Mesenteric fat pad (tissue), 1 donor: ENCODE results near the gene FBN1. TPM values are rescaled to one million over a fixed set of nuclear protein-coding genes. Genes with fewer than 3 reads are reported as not detected.

Experiments
- DNase-seq: peaks from one replicate; pipeline ENCODE4 v3.0.0-alpha.2; 2020; ENCODE audit warnings: low spot score
- total RNA-seq: library from RNA; stranded (reverse); fragmentation: NEBNext Ultra II Directional; extraction: Animal tissue kit (Norgen Biotek cat#: 25700); gene quantifications from one replicate; pipeline ENCODE4 v1.2.1, GENCODE V29; 2021
- donor health status: DM: yes; HTN: yes; CAD: no.

FBN1 gene
- total RNA-seq, 1 donor from 2014 or later, result 297 TPM

- DNase-seq, result no peak
Measured at GRCh38 chr15:48623456-48623855, 22.1 kb downstream of the FBN1 start.

DNA sequence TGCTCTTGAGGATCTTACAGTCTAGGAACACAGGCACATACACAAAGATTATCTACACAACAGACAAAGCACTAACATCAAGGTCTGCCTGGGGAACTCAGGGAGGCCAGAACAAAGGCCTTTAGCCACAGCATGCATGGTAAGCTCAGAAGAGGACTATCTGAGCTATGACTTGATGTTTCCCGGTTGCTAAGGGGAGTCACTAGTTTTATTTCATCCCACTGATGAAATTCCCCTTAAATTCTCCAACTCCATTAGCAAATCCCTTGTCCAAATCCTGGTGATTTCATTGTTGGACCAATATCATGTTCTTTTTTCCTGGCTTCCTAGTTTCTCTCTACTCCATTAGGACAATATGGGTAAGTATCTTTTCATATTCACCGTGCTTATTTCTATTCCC, 23.3 kb downstream of the FBN1 start:
- no peak for DNase-seq

- DNase-seq, result no peak
Measured at GRCh38 chr15:48619446-48619845, 26.1 kb downstream of the FBN1 start.

DNA sequence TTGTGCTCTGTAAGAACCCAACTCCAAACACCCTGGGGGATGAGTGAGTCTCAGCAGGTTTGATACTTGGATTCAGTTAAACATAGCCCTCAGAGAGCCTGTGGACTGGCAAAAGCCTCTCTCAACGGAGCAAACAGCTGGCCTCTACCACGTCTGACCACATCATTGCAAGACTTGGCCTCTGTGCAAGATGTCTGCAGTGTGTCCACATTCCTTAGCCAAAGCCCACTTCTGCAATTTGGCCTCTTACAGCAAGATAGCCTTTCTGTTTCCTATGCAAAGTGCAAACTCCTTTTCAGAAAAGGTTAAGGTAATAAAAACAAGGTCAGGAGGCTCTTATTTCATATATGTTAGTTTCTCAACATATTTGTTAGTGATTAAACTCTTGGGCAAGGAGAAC, 27.9 kb downstream of the FBN1 start:
- no peak for DNase-seq

DNA sequence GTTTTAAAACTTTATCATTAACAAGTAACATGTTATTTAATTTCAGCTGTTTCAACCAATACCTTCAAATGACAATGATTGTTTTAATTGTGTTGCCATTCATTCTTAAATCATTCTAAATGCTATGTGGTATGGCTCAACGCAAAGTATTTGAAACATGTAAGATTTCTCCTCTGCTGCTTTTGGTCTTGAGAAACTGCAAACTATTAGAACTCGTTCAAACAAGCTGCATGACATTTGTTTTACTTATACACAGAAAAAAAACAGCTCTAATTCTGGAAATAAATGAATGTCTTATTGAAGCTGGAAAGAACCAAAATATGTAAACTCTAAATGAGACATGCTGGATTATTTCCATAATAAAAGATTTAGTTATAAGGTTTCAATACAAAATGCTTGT, 29.3 kb downstream of the FBN1 start:
- DNase-seq, result no peak

DNA sequence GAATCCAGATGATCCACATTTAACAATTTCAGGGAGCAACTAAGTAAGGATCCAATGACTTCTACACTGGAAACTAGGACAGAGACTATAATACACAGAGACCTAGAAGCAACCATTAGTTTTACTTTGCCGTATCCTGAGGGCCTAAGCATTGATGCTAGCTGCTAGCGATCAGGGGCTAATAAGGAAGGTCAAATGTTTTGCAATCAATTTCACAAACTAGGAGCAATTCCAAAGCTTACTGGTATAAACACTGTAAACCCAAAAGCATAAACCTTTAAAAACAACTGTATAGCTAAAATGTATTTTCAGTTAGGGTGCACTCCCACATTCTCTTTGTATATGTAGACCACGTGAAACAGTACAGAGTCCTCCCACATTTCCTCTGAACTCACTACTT, 31.5 kb downstream of the FBN1 start:
- no peak for DNase-seq

GRCh38 chr15:48609486-48609885, 36.0 kb downstream of the FBN1 start:
- no peak for DNase-seq

DNA sequence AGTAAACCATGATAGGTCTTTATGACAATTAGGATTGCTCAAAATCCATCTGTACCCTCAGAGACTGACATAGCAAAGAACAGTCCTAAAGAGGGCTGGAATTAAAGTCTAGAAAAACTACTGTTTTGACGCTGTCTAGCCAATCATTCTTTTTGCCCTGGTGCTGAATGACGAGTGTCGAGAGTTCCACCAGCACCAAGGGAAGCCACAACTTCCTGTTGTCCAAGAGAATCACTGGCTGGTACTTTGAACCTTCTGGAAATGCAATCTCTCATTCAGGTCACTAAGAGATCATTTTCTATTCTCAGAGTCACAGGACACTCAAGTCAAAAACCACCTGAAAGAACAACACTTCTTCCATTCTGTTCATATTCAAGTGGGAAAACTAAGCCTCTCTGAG, 37.7 kb downstream of the FBN1 start:
- no peak for DNase-seq

DNA sequence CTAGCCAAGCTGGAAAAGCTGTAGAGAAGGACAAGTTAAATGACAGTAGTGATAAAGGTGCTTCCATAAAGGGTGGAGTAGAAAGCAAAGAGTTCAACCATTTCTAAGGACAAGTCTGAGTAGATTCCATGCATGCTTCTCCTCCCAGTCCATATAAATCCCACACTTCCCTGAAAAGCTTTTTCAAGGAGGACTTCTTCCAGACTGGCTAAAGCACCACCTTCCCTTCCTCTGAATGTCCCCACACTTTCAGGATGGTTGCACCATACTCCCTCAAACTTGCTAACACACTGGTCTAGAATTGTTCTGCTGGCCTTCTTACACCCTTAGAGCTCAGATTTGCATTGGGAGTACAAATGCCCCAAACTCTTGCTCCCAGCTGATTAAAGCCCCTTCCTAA, 40.9 kb downstream of the FBN1 start:
- DNase-seq, result no peak

GRCh38 chr15:48603922-48604321, 41.6 kb downstream of the FBN1 start:
- DNase-seq, result no peak

- no peak for DNase-seq
Measured at GRCh38 chr15:48603123-48603500, 42.4 kb downstream of the FBN1 start.

GRCh38 chr15:48602358-48603122, 43.0 kb downstream of the FBN1 start:
- DNase-seq, result no peak

DNA sequence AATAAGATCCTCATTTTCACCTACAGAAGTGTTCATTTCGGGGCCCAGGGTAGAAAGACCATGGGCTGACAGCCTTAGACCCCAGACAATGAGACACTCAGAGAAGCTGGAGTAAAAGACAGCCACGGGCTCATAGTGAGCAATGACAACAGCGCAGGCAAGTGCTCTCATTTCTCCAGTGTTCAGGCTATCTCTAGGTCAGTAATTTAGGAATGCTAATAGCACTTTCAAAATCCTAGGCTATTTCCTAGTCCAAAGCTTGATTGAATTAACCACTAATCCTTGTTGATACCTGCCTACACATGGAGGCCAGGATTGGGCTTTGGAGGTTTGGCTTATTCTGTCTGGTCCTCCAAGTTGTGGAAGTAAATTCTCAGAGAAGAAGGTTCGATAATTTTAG, 44.4 kb downstream of the FBN1 start:
- no peak for DNase-seq

GRCh38 chr15:48596841-48597240, 48.7 kb downstream of the FBN1 start:
- no peak for DNase-seq

GRCh38 chr15:48596415-48596814, 49.1 kb downstream of the FBN1 start:
- no peak for DNase-seq

DNA sequence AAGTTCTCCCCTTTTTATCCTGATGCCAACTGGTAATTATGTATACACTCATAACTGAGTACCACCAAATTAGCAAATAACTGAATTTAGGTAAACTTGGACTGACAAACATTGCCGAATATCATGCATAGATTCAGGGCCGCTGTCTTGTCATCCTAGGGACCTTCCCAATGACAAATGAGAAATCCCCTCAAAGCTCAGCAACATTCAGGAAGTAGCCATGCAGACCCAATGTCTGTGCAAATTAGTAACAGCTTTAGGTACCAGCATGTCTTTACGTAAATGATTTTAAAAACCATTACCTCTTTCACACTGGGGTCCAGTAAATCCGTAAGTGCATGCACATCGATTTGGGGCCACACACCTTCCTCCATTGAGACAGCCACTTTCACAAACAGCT, 49.5 kb downstream of the FBN1 start:
- DNase-seq, result no peak

GRCh38 chr15:48592933-48593332, 52.6 kb downstream of the FBN1 start:
- no peak for DNase-seq

DNA sequence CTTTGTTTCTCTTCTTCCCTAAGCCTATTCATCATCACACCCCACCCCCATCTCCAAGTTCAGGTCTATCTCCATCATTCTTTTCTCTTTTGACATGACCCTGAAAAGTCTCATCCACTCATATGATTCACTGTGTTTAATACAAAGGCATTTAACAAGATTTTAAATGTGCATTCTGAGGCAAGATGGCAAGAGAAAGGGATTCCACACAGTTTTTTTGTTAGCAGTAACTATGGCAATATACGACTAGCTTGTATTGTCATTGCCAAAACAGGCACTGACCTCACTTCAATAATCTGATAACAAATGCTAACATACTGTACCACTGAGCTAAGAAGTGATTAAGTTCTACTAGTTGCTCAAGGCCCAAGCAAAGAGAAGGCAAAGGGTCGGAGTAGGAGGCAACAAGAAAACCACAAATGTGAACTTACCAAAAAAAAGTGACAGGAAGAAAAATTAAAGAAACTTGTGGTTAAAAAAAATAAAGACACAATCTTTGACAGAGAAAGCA, 53.2 kb downstream of the FBN1 start:
- no peak for DNase-seq

DNA sequence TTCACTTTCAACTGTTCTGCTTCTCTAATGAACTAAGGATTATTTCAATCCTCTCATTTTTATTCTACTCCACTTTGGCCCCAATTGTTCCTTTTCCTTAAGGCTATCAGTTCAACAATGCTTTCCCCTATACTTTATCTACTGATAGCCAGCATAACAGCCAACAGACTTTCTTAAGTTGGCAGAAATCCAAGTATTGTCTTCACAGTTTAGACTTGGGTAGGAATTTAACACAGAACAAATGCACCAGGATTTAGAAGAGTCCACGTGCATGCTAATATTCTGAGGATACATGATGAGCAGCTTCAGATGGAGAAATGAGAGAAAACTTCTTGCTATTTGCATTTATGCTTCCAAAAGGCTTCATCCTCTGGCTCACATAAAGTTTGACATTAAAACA, 54.8 kb downstream of the FBN1 start:
- DNase-seq, result no peak

DNA sequence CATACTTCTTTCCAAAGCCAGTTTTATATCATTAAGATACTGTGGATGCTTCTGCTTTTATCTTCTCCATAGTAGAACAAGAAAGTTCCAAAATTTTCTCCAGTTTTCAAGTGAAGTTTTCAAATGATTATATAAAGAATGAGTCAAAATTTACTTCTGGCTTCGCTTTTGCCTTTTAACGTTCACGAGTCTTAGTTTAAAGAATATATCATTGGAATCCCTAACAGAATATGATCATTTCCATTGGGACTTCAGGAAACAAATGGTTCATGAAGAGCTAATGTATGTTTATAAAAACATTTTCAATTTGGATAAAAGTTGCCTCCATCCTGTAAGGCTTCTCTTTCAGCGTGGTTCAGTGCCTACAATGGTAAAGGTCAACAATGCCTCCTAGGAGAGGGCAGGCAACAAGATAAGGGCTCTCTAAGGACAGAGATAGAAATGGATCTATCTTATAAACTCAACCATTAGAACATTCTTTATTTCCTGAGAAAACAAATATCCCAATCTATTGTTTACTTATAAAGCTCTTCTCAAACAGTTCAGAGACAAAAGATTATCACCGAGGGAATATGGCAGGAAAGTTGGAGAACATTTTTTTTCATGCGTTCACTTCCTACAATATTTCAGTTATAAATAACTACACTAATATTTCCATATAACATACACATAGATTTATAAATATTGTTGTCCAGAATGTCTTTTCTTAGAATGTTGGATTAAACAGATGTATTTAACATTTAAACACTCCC, 60.5 kb downstream of the FBN1 start:
- DNase-seq, result no peak

DNA sequence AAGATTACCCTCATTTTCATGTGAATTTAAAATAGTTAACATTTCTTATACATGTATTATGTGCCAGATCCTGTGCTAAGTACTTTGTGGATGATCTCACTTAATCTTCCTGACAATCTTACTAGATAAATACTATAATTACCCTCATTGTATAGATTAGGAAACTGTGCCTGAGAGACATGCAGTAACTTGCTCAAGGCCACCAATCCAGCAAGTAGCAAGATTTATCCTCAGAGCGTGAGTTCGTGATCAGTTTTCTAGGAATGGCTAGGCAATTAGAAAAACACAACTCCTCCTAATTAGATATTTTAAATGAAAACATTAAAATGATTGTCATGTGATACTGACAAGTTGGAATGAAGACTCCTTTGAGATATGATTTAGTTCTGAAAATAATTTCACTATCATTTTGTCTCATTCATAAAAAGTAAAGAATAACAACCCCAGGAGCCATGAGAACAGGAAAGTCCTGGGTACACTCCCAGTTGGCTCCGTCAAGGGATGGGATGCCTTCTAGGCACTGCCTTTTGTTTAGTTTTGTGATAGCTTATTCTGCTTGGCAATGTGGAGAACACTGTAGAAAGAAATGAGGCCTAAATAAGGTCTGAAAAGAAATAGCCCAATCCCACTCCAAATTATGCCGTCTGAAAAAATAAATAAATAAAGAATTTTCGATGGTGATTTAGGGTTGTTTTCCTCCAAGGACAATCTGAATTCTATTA, 61.3 kb downstream of the FBN1 start:
- no peak for DNase-seq
